Pancreas (tissue), 10 donors: ENCODE data around the gene AP4E1. TPM values are rescaled to one million over a fixed set of nuclear protein-coding genes. Genes with fewer than 3 reads are reported as not detected.
"Not testable (repeated sequence)": the region's sequence is repeated elsewhere in the genome, so short reads cannot be mapped to it uniquely, and the experiment has no call there.

ENCODE experiments used
- ATAC-seq, 4 donors: fragments of 200-7000 bp; cut with Tn5 transposase; one replicate each; pipeline versions ENCODE4 v1.8.0 to v1.9.1; 2020; ENCODE audit warnings: mild to moderate bottlenecking in 4 of 4, moderate library complexity in 4 of 4
- DNase-seq, 6 donors: peaks; one replicate each; pipeline ENCODE4 v3.0.0-alpha.2; 2020
- FAIRE-seq: peaks from 2 replicates; lab custom pipeline; 2012; peaks lifted over from hg19 to GRCh38; lab: Jason Lieb, UNC
- H3K27ac ChIP-seq, 4 donors: fragments of 200-600 bp; sonication (generic); 1 replicate in 3 of 4; 2 replicates in 1 of 4; pipeline versions ENCODE4 v1.5.0 to v1.8.0; 2020
- H3K27me3 ChIP-seq, 4 donors: fragments of 200-600 bp; one replicate each; pipeline ENCODE4 v1.8.0; 2021
- H3K36me3 ChIP-seq, 3 donors: fragments of 200-600 bp; sonication (generic) in 1 of 3; one replicate each; pipeline versions ENCODE4 v1.5.0 to v1.8.0; 2020 to 2021
- H3K4me1 ChIP-seq, 3 donors: fragments of 200-600 bp; one replicate each; pipeline ENCODE4 v1.8.0; 2021
- H3K4me3 ChIP-seq, 4 donors: fragments of 200-600 bp; sonication (generic) in 2 of 4; one replicate each; pipeline versions ENCODE4 v1.5.0 to v1.8.0; 2020 to 2021
- H3K9me3 ChIP-seq, 4 donors: fragments of 200-600 bp; one replicate each; pipeline ENCODE4 v1.8.0; 2021
- WGBS, 2 donors: extraction: QIAGEN DNeasy Blood & Tissue Kit; methylation state at CpG; one replicate each; pipeline ENCODE4 v1.1.7; 2013; 5-methylcytosine and 5-hydroxymethylcytosine counted together
- intact Hi-C, 3 donors: fragments of 100-400 bp; cut with DNase I; formaldehyde crosslinking; loops; one replicate each; pipeline versions ENCODE4 v1.11.1 to v1.14.2; 2022
- polyA plus RNA-seq, 2 donors: library from polyadenylated mRNA; stranded (reverse); fragments of 200-250 nt; gene quantifications; one replicate each; pipeline ENCODE4 v1.2.3, GENCODE V29; 2013
- total RNA-seq, 6 donors: library from RNA; stranded (reverse); fragmentation: NEBNext Ultra II Directional in 4 of 6; extraction: Animal tissue kit (Norgen Biotek cat#: 25700) in 4 of 6; gene quantifications; one replicate each; pipeline versions ENCODE4 v1.2.1 to v1.2.4, GENCODE V29; 2021 to 2023
- TF ChIP-seq, protein P1 (sequence below), 4 donors: fragments of 200-600 bp; sonication (generic) in 3 of 4; IDR thresholded peaks; one replicate each; pipeline versions ENCODE4 v1.5.0 to v1.8.0; 2021; ENCODE audit warnings: antibody characterized with exemption in 4 of 4
- donor health status: healthy with polysubstance abuse.
- donor health status: DM: no; HTN: no; CAD: no; lungs with moderate emphysema.
- donor health status: DM: no; HTN: no; CAD: no.
- donor health status: control.
- donor health status: control.
- donor health status: Bipolar disorder and iron deficiency.
- donor health status: DM: yes; HTN: yes; CAD: no.
- donor health status: DM: no; HTN: no; CAD: no.
- donor health status: DM: no; HTN: no; CAD: no.
- donor health status: DM: yes; HTN: yes; CAD: no.

AP4E1 gene
- total and polyA plus RNA-seq, 8 donors, result 1.1 to 4.8 (median 2.4) TPM

DNA sequence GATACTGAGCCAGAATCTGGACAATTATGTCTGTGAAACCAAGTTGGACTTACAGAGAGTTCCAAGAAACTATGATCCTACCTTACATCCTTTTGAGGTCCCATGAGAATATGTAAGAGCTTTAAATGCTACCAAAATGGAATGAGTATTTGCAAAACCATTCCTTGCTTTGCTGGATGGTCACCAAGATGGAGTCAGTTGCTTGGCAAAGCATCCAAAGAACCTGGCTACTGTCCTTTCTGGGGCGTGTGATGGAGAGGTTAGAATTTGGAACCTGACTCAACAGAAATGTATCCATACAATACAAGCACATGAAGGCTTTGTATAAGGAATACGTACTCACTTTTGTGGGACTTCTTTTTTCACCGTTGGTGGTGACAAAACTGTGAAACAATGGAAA, 36.2 kb downstream of the AP4E1 start:
- no peaks in the 10 kb centered on the region for H3K27me3 ChIP-seq
- no peaks in the 10 kb centered on the region for H3K9me3 ChIP-seq
- DNase-seq (no peak), ATAC-seq (no peak), FAIRE-seq (no peak)
- H3K4me1 ChIP-seq, result no peaks in the 10 kb centered on the region
- intact Hi-C loops, result no loop called here
- H3K36me3 ChIP-seq, result no peaks in the 10 kb centered on the region
- no peak overlapping the region for H3K4me3 ChIP-seq
- 92 to 97% methylated on average over 3 of the region's 3 CpGs for WGBS, 2 donors
- TF ChIP-seq, protein P1, sequence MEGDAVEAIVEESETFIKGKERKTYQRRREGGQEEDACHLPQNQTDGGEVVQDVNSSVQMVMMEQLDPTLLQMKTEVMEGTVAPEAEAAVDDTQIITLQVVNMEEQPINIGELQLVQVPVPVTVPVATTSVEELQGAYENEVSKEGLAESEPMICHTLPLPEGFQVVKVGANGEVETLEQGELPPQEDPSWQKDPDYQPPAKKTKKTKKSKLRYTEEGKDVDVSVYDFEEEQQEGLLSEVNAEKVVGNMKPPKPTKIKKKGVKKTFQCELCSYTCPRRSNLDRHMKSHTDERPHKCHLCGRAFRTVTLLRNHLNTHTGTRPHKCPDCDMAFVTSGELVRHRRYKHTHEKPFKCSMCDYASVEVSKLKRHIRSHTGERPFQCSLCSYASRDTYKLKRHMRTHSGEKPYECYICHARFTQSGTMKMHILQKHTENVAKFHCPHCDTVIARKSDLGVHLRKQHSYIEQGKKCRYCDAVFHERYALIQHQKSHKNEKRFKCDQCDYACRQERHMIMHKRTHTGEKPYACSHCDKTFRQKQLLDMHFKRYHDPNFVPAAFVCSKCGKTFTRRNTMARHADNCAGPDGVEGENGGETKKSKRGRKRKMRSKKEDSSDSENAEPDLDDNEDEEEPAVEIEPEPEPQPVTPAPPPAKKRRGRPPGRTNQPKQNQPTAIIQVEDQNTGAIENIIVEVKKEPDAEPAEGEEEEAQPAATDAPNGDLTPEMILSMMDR (IDR thresholded peaks at IDR 0.05), result no peak
- H3K27ac ChIP-seq, result no peak overlapping the region

DNA sequence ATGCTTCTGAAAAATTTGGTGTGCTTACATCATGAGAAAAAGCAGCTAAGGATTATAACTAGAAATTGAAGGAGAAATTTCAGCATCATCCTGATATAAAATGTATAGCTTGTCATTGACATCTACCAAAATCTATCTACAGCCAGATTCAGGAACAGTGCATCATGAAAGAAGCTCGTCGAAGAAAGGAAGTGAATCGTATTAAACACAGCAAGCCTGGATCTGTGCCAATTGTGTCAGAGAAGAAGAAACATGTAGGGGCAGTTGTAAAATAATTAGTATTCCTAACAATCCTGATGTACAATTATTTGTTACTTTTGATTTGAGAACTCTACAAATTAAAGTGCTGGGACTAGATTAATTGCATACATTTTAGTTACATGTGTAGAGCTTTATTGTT, 37.2 kb downstream of the AP4E1 start:
- Histone ChIP-seq H3K27ac (no peak overlapping the region), H3K36me3 (peaks cover 0 to 6% (median 4%) of the 10 kb centered on the region in 3 donors), H3K4me1 (no peaks in the 10 kb centered on the region), H3K4me3 (no peak overlapping the region), H3K9me3 (no peaks in the 10 kb centered on the region), H3K27me3 (no peaks in the 10 kb centered on the region)
- no peak for FAIRE-seq
- ATAC-seq, result no peak
- TF ChIP-seq, protein P1 (IDR thresholded peaks at IDR 0.05), result no peak
- intact Hi-C loops, result no loop called here
- DNase-seq, result no peak
- WGBS, 2 donors, result 60 to 69% methylated on average over 3 of the region's 3 CpGs

DNA sequence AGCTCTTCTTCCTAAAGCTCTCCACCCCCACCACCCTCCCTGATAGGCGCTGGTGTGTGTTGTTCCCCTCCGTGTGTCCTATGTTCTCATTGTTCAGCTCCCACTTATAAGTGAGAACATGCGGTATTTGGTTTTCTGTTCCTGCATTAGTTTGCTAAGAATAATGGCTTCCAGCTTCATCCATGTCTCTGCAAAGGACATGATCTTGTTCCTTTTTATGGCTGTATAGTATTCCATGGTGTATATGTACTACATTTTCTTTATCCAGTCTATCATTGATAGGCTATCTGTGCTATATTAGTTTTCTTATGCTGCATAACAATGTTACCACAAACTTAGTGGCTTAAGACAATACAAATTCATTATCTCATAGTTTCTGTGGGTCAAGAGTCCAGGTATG, 42.3 kb downstream of the AP4E1 start:
- H3K9me3 ChIP-seq, H3K27ac ChIP-seq, DNase-seq, FAIRE-seq, ATAC-seq, intact Hi-C loops, H3K27me3 ChIP-seq, H3K4me3 ChIP-seq, H3K4me1 ChIP-seq: not testable (repeated sequence)
- H3K36me3 ChIP-seq, result peaks cover 0 to 10% (median 6%) of the 10 kb centered on the region in 3 donors
- 99% methylated on average over 3 of the region's 3 CpGs for WGBS, 2 donors

DNA sequence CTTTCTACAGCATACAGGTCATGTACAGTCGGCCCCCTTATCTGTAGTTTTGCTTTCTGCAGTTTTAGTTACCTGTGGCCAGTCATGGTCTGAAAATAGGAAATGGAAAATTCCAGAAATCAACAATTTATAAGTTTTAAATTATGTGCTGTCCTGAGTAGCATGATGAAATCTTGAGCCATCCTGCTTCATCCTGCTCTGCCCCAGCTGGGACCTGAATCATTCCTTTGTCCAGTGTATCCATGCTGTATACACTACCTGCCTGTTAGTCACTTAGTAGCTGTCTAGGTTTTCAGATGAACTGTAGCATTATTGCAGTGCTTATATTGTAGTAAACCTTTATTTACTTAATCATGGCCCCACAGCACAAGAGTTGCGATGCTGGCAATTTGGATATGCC, 44.8 kb downstream of the AP4E1 start:
- Histone ChIP-seq H3K9me3 (no peaks in the 10 kb centered on the region), H3K4me3 (no peak overlapping the region), H3K27ac (no peak overlapping the region), H3K27me3 (no peaks in the 10 kb centered on the region), H3K36me3 (peaks cover 0 to 16% (median 11%) of the 10 kb centered on the region in 3 donors), H3K4me1 (no peaks in the 10 kb centered on the region)
- FAIRE-seq (no peak), DNase-seq (no peak), ATAC-seq (no peak)
- TF ChIP-seq, protein P1 (IDR thresholded peaks at IDR 0.05), result no peak
- intact Hi-C loops, result no loop called here
- WGBS, 2 donors, result 96 to 97% methylated on average over 2 of the region's 2 CpGs

DNA sequence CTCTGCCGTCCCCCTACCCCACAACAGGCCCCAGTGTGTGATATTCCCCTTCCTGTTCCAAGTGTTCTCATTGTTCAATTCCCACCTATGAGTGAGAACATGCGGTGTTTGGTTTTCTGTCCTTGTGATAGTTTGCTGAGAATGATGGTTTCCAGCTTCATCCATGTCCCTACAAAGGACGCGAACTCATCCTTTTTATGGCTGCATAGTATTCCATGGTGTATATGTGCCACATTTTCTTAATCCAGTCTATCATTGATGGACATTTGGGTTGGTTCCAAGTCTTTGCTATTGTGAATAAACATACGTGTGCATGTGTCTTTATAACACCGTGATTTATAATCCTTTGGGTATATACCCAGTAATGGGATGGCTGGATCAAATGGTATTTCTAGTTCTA, 46.4 kb downstream of the AP4E1 start:
- H3K4me1 ChIP-seq, FAIRE-seq, ATAC-seq, H3K9me3 ChIP-seq, H3K4me3 ChIP-seq, H3K27me3 ChIP-seq, intact Hi-C loops, H3K27ac ChIP-seq, DNase-seq: not testable (repeated sequence)
- peaks cover 3 to 31% (median 11%) of the 10 kb centered on the region in 3 donors for H3K36me3 ChIP-seq
- WGBS, 2 donors, result 88% methylated on average over 6 of the region's 6 CpGs

DNA sequence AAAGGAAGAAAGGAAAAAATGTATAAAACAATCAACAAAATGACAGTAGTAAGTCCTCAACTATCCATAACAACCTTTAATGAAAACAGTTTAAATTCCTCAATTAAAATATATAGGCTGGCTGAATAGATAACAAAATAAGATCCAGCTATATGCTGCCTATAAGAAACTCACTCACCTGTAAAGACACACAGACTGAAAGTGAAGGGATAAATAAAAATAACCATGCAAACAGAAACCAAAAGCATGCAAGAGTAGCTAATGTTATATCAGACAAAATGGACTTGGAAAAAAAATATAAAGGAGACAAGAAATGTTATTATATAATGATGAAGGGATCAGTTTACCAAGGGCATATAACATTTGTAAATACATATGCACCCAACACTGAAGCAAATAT, 51.2 kb downstream of the AP4E1 start:
- Histone ChIP-seq H3K27me3 (no peaks in the 10 kb centered on the region), H3K36me3 (peaks cover 3 to 24% (median 4%) of the 10 kb centered on the region in 3 donors), H3K4me3 (no peak overlapping the region), H3K27ac (no peak overlapping the region), H3K4me1 (no peaks in the 10 kb centered on the region), H3K9me3 (no peaks in the 10 kb centered on the region)
- intact Hi-C loops, result no loop called here
- ATAC-seq (no peak), DNase-seq (no peak), FAIRE-seq (no peak)
- TF ChIP-seq, protein P1 (IDR thresholded peaks at IDR 0.05), result no peak
